Mucosa of stomach (tissue), 1 donor: Measurements from ENCODE around the gene FCRL6.

Experiments used
- H3K27me3 ChIP-seq: one replicate; pipeline ENCODE4 v1.7.0; 2013; ENCODE audit warnings: mild to moderate bottlenecking, low read length; ENCODE audit not compliant: control insufficient read depth, insufficient read depth
- H3K36me3 ChIP-seq: one replicate; pipeline ENCODE4 v1.7.0; 2013; ENCODE audit warnings: low read length; ENCODE audit not compliant: control insufficient read depth, insufficient read depth
- H3K4me1 ChIP-seq: one replicate; pipeline ENCODE4 v1.7.0; 2013; ENCODE audit warnings: mild to moderate bottlenecking, low read length; ENCODE audit not compliant: control insufficient read depth, insufficient read depth
- H3K4me3 ChIP-seq: one replicate; pipeline ENCODE4 v1.7.0; 2013; ENCODE audit warnings: low read length
- H3K9ac ChIP-seq: one replicate; pipeline ENCODE4 v1.7.0; 2013; ENCODE audit warnings: mild to moderate bottlenecking, low read length, moderate library complexity
- H3K9me3 ChIP-seq: one replicate; pipeline ENCODE4 v1.7.0; 2013; ENCODE audit warnings: mild to moderate bottlenecking, low read length, moderate library complexity; ENCODE audit not compliant: control insufficient read depth
- donor health status: Pancreatic carcinoma.

The FCRL6 gene

DNA sequence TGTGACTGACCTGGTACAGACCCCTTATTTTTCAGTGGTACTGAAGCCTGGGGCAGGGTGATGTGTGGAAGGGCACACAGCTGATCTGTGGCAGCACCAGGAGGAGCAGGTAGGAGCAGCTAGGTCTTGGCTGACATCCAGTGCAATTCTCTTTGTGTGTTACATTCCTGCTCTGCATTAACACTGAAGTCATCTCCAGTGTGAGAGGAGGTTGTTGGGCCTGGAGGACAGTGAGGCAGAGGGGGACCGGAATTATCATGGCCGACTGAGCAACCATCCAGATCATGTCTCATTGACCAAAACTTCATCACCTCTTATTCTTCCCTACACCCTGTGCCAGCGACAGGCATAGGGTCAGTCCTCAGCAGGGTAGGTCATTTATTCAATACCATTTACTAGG is 26.0 kb downstream of the FCRL6 start:
- Histone ChIP-seq H3K36me3 (no peaks in the 10 kb centered on the region), H3K9ac (no peak overlapping the region), H3K4me1 (no peaks in the 10 kb centered on the region), H3K27me3 (peaks cover under 1% of the 10 kb centered on the region), H3K9me3 (no peaks in the 10 kb centered on the region), H3K4me3 (no peak overlapping the region)

DNA sequence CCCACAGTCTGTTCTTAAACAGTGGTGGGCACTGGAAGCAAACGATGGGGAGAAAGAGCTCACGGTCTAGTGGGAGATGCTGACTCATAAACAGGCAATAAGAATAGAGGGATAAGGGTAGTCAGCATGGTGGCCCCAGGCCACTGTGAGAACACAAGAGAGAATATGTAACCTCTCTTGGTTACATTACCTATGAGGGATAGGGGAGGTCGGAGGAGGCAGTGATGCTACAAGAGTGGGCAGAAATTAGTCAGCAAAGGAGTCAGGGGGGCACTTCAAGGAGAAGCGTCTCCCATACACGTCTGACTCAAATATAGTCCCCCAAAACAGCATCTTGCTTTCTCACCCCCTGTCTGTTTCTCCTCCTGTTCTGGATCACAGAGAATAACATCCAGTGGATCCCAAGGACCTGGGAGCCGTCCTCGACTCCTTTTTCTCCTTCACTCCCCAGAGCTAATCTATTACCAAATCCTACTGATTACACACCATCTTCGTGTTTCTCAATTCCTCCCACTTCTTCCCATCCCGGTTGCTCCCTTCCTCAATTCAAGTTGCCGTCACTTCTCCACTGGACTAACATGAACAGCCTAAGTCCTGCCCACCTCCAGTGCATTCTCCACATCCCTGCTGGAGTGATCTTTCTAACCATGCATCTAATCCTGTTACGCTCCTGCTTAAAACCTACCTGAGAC is 26.6 kb downstream of the FCRL6 start:
- no peaks in the 10 kb centered on the region for H3K36me3 ChIP-seq
- H3K27me3 ChIP-seq: no peaks in the 10 kb centered on the region
- H3K9me3 ChIP-seq: no peaks in the 10 kb centered on the region
- H3K4me1 ChIP-seq: no peaks in the 10 kb centered on the region
- no peak overlapping the region for H3K9ac ChIP-seq
- H3K4me3 ChIP-seq: no peak overlapping the region

DNA sequence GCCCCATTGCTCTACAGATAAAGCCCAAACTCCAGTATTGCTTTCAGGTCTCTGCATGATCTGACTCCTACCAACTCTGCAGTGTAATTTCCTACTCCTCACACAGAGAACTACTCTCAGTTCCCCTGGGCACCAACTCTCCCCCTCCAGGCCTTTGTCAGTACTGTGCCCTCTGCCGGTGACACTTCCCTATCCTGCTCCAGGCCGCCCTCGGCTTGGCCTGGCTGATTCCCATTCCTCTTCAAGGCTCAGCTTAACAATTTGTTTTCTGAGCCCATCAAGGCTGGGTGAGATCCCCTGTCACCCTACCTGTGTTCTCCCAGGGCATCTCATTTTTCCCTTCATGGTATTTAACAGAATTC is 27.1 kb downstream of the FCRL6 start:
- Histone ChIP-seq H3K4me3 (no peak overlapping the region), H3K4me1 (no peaks in the 10 kb centered on the region), H3K9ac (no peak overlapping the region), H3K36me3 (no peaks in the 10 kb centered on the region), H3K9me3 (no peaks in the 10 kb centered on the region), H3K27me3 (no peaks in the 10 kb centered on the region)

DNA sequence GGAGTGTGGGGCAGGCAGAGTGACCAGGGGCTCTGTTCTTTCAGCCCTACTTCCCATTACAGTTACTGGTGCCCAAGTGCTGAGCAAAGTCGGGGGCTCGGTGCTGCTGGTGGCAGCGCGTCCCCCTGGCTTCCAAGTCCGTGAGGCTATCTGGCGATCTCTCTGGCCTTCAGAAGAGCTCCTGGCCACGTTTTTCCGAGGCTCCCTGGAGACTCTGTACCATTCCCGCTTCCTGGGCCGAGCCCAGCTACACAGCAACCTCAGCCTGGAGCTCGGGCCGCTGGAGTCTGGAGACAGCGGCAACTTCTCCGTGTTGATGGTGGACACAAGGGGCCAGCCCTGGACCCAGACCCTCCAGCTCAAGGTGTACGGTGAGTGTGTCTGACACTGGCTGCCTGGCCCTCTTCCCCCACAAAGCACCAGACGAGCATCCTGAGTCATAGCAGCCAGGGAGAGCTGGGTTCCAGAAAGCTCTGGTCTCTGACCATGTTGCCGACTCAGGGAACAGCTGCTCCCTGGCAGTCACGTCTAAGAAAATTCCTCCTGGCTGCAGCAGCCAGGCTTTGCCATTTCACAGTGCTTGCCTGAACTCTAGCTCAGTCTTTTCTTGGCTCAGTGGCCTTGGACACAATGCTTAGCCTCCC is 27.8 kb downstream of the FCRL6 start:
- Histone ChIP-seq H3K36me3 (no peaks in the 10 kb centered on the region), H3K27me3 (no peaks in the 10 kb centered on the region), H3K9me3 (no peaks in the 10 kb centered on the region), H3K4me1 (no peaks in the 10 kb centered on the region), H3K9ac (no peak overlapping the region), H3K4me3 (no peak overlapping the region)

DNA sequence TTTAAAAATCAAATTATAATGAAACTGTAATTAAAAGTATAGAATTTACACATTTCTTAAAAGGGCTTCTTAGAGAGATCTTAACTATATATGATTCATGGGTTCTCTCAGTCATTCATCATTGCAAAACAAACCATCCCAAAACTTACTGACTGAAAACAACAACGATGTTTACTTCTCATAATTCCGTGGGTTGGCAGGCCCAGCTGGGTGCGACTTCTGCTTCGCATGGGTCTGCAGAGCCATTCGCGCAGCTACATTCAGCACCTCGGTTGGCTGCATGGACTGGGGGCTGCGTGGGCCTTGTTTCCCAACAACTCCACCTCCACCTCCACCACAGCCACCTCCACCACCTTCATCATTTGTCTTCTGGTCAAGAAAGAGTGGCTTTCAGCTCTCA is 28.6 kb downstream of the FCRL6 start:
- Histone ChIP-seq H3K27me3 (no peaks in the 10 kb centered on the region), H3K36me3 (no peaks in the 10 kb centered on the region), H3K4me3 (no peak overlapping the region), H3K9me3 (no peaks in the 10 kb centered on the region), H3K4me1 (no peaks in the 10 kb centered on the region), H3K9ac (no peak overlapping the region)

DNA sequence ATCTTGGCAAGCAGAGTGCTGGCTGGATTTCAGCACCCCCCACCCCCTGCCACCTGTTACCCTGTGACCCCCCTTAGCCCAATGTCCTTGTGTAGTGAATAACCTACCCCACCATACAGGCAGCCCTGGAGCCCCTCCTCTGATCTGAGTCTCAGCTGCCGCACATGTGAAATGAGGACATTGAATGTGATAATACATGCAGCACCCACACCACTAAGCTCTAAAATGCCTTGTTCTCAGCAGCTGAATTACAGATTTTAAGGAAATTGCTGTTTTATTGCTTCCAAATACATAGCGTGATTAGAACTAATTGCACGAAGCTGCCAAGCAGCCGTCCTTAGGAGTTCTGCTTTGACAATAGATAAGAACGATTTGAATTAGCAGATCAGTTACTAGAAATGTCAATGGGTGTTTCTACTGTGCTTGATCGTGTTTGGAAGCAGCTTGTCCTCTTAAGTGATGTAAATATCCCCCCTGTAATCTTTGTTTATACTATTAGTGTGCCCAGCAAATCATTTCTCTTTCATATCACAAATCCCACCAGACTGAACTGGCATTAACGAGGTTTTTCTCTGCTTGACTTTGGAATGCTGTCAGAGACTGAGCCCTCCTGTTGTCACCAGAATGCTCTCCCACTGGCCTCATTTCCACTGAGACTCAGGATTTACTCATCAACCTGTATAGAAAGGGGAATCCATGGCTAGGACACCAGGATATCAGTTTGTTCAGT is 29.4 kb downstream of the FCRL6 start:
- H3K4me1 ChIP-seq: no peaks in the 10 kb centered on the region
- H3K36me3 ChIP-seq: no peaks in the 10 kb centered on the region
- no peak overlapping the region for H3K9ac ChIP-seq
- no peaks in the 10 kb centered on the region for H3K27me3 ChIP-seq
- H3K9me3 ChIP-seq: no peaks in the 10 kb centered on the region
- no peak overlapping the region for H3K4me3 ChIP-seq

DNA sequence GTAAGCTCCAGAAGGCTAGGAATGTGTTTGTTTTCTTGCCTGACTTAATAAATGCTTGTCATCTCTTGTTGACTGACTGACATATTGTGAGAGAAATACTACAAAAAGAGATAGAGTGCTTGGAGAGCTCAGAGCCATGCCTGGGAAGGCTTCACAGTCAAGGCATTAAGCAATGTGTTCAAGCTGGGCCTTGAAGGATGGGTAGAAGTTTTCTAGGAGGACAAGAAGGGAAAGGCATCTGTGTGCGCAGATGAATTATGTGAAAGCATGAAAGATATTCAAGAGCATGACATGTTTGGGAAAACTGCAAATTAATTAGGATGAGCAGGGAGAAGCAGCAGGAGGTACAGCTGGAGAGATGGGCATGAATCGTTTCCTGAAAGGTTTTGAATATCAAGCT is 30.1 kb downstream of the FCRL6 start:
- H3K9ac ChIP-seq: no peak overlapping the region
- no peak overlapping the region for H3K4me3 ChIP-seq
- H3K4me1 ChIP-seq: no peaks in the 10 kb centered on the region
- H3K36me3 ChIP-seq: no peaks in the 10 kb centered on the region
- H3K9me3 ChIP-seq: no peaks in the 10 kb centered on the region
- H3K27me3 ChIP-seq: no peaks in the 10 kb centered on the region

DNA sequence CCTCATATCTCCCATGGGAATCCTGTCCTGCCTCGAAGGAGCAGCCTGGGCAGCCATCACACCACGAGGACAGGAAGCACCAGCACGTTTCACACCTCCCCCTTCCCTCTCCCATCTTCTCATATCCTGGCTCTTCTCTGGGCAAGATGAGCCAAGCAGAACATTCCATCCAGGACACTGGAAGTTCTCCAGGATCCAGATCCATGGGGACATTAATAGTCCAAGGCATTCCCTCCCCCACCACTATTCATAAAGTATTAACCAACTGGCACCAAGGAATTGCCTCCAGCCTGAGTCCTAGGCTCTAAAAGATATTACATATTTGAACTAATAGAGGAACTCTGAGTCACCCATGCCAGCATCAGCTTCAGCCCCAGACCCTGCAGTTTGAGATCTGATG is 33.2 kb downstream of the FCRL6 start:
- Histone ChIP-seq H3K4me1 (no peaks in the 10 kb centered on the region), H3K27me3 (no peaks in the 10 kb centered on the region), H3K4me3 (no peak overlapping the region), H3K9me3 (no peaks in the 10 kb centered on the region), H3K9ac (no peak overlapping the region), H3K36me3 (no peaks in the 10 kb centered on the region)

DNA sequence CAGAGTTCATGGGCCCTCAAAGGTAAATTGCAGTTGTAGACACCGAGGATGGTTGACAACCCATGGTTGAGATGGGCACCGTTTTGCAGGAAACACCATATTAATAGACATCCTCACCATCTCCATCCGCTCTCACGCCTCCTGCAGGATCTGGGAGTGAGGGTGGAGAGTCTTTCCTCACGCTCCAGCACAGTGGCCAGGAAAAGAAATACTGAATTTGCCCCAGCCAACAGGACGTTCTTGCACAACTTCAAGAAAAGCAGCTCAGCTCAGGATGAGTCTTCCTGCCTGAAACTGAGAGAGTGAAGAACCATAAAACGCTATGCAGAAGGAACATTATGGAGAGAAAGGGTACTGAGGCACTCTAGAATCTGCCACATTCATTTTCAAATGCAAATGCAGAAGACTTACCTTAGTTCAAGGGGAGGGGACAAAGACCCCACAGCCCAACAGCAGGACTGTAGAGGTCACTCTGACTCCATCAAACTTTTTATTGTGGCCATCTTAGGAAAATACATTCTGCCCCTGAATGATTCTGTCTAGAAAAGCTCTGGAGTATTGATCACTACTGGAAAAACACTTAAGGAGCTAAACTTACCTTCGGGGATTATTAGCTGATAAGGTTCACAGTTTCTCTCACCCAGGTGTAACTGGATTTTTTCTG is 33.8 kb downstream of the FCRL6 start:
- H3K4me1 ChIP-seq: no peaks in the 10 kb centered on the region
- H3K9ac ChIP-seq: no peak overlapping the region

DNA sequence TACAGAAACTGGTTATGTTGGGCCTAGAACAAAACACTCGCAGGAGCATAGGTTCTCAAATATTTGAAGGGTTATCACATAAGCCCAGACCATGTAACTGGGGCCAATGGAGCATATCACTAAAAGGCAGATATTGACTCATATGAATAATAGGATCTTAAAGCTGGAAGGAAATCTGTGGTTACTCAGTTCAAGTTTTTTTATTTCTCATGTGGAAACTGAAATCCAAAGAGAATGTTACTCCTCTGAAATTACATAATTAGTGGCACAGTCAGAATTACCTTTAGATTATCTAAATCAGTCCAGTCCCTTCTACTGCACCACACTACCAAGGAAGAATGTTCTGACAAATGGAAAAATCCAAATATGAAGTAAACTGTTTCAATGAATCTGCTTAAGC is 36.6 kb downstream of the FCRL6 start:
- no peaks in the 10 kb centered on the region for H3K4me1 ChIP-seq
- H3K9me3 ChIP-seq: no peaks in the 10 kb centered on the region
- H3K4me3 ChIP-seq: no peak overlapping the region
- no peak overlapping the region for H3K9ac ChIP-seq
- H3K36me3 ChIP-seq: no peaks in the 10 kb centered on the region
- no peaks in the 10 kb centered on the region for H3K27me3 ChIP-seq

More for the DNA sequence above, 33.8 kb downstream of the FCRL6 start:
- no peak overlapping the region for H3K4me3 ChIP-seq
- no peaks in the 10 kb centered on the region for H3K27me3 ChIP-seq
- H3K36me3 ChIP-seq: no peaks in the 10 kb centered on the region
- H3K9me3 ChIP-seq: no peaks in the 10 kb centered on the region

DNA sequence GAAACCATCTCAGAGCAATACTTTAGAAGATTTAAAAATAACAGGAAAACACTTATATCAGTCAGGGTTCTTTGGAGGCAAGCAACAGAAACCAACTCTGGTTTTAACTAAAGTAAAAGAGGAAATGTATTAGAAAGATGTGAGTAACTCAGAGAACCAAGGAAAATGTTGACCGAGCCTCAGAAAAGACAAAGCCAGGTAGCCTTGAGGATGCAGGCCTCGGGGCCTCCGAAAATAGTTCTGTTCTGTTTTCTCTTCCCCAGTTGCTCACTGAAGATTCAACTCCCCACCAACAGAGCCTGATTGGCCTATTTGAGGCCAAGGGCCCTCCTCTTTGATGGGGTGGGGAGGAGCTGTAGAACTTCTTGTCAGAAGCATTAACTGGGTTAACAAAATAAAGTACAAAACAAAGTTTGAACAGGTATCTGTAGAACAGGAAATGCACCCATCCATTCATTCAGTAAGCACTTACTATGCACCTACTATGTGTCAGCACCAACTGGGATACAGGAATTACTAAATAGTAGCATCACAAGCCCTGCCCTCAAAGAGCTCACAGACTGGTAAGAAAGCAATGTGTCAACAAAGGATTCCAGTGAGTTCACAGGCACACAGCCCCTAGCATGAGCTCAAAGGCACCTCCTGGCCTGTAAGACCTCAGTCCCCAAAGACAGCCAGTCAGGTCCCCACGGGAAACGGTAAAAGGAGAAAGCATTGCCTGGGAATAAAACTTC is 37.1 kb downstream of the FCRL6 start:
- Histone ChIP-seq H3K4me3 (no peak overlapping the region), H3K4me1 (no peaks in the 10 kb centered on the region), H3K9ac (no peak overlapping the region), H3K27me3 (no peaks in the 10 kb centered on the region), H3K9me3 (no peaks in the 10 kb centered on the region), H3K36me3 (no peaks in the 10 kb centered on the region)
